Measurements from ENCODE around the gene MYH9.

GRCh38 chr22:36239150-36239400 is 148.7 kb downstream of the MYH9 start:
- TF ChIP-seq CTCF (conservative IDR thresholded peaks at IDR 0.05) (no peak), ZFX (IDR thresholded peaks at IDR 0.05) (no peak)
